ENCODE results near the gene TELO2. TPM values are rescaled to one million over a fixed set of nuclear protein-coding genes. Genes with fewer than 3 reads are reported as not detected.

The TELO2 gene
- total RNA-seq, 2 experiments from 2014 or later: 29.7 to 30.8 TPM

DNA sequence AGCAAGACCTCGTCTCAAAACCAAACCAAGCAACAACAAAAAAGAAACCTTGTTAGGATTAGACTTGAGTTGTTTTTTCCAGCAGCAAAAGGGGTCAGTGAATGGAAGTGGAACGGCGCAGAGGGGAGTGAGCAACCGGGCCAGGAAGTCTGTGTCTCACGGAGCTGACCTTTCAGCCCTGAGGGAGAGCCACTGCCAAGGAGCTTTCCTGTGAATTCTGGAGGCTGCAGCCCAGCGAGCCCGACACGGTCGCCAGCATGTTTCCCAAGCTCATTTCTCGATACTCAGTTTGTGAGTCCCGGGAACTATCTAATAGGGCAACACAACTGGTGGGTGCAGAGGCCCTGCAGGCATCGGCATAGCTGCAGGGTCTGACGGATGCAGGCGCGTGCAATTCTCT, 19.6 kb downstream of the TELO2 start:
- TF ChIP-seq, protein P1, sequence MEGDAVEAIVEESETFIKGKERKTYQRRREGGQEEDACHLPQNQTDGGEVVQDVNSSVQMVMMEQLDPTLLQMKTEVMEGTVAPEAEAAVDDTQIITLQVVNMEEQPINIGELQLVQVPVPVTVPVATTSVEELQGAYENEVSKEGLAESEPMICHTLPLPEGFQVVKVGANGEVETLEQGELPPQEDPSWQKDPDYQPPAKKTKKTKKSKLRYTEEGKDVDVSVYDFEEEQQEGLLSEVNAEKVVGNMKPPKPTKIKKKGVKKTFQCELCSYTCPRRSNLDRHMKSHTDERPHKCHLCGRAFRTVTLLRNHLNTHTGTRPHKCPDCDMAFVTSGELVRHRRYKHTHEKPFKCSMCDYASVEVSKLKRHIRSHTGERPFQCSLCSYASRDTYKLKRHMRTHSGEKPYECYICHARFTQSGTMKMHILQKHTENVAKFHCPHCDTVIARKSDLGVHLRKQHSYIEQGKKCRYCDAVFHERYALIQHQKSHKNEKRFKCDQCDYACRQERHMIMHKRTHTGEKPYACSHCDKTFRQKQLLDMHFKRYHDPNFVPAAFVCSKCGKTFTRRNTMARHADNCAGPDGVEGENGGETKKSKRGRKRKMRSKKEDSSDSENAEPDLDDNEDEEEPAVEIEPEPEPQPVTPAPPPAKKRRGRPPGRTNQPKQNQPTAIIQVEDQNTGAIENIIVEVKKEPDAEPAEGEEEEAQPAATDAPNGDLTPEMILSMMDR (IDR thresholded peaks at IDR 0.05): no peak
- H3K27ac Mint-ChIP-seq: no peak overlapping the region
- peaks cover 2% of the 10 kb centered on the region for H3K9me3 Mint-ChIP-seq
- Histone ChIP-seq H3K4me1 (ENCODE audit: insufficient read depth, low read length) (no peaks in the 10 kb centered on the region), H3K4me3 (ENCODE audit: low read length) (no peak overlapping the region), H3K9me3 (ENCODE audit: control insufficient read depth in 1 of 2, insufficient read depth in 1 of 2, low read length in 2 of 2) (peaks cover 0 to 11% of the 10 kb centered on the region in 2 experiments), H3K27ac (ENCODE audit: low read depth in 1 of 2, low read length in 2 of 2) (no peak overlapping the region), H3K36me3 (ENCODE audit: insufficient read depth, low read length) (peaks cover 10% of the 10 kb centered on the region), H3K27me3 (ENCODE audit: control insufficient read depth in 1 of 2, insufficient read depth in 2 of 2, low read length in 2 of 2) (no peaks in the 10 kb centered on the region)
- no peaks in the 10 kb centered on the region for H3K4me1 Mint-ChIP-seq (ENCODE audit: low read depth)
- peaks cover 16% of the 10 kb centered on the region for H3K36me3 Mint-ChIP-seq (ENCODE audit: low read depth)
- POLR2A ChIA-PET: no interaction called here
- intact Hi-C loops (cut with DNase I, micrococcal nuclease): no loop called here
- ATAC-seq (ENCODE audit: poor library complexity): no peak
- CTCF ChIA-PET: no interaction called here
- H3K4me3 Mint-ChIP-seq: no peak overlapping the region
- no peaks in the 10 kb centered on the region for H3K27me3 Mint-ChIP-seq
- DNase-seq: no peak

DNA sequence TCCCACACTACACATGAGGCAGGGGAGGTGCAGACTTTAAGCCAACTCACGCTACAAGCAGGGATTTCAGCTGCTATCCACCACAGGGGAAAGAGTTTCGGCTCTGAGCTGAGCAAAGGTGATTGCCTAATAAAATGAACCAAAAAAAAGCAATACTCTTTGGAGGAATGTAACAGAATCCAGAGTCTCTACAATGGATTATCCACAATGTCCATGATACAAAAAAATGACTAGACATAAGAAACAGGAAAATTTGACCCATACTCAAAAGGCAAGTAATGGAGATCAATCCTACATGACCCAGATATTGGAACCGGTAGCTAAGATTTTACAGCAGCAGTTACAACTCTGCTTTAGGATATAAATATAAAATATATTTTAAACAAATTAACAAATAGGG, 21.3 kb downstream of the TELO2 start:
- peaks cover 16% of the 10 kb centered on the region for H3K36me3 Mint-ChIP-seq (ENCODE audit: low read depth)
- peaks cover 2% of the 10 kb centered on the region for H3K9me3 Mint-ChIP-seq
- no peak overlapping the region for H3K4me3 Mint-ChIP-seq
- H3K27ac Mint-ChIP-seq: no peak overlapping the region
- H3K9me3 ChIP-seq (ENCODE audit: control insufficient read depth in 1 of 2, insufficient read depth in 1 of 2, low read length in 2 of 2): peaks cover 0 to 11% of the 10 kb centered on the region in 2 experiments
- POLR2A ChIA-PET: no interaction called here
- H3K27me3 ChIP-seq (ENCODE audit: control insufficient read depth in 1 of 2, insufficient read depth in 2 of 2, low read length in 2 of 2): no peaks in the 10 kb centered on the region
- no peaks in the 10 kb centered on the region for H3K4me1 Mint-ChIP-seq (ENCODE audit: low read depth)
- no peak overlapping the region for H3K4me3 ChIP-seq (ENCODE audit: low read length)
- ATAC-seq (ENCODE audit: poor library complexity) (no peak), DNase-seq (no peak)
- no peaks in the 10 kb centered on the region for H3K4me1 ChIP-seq (ENCODE audit: insufficient read depth, low read length)
- no peaks in the 10 kb centered on the region for H3K27me3 Mint-ChIP-seq
- intact Hi-C loops (cut with DNase I, micrococcal nuclease): no loop called here
- no peak overlapping the region for H3K27ac ChIP-seq (ENCODE audit: low read depth in 1 of 2, low read length in 2 of 2)
- TF ChIP-seq, protein P1 (IDR thresholded peaks at IDR 0.05): no peak
- H3K36me3 ChIP-seq (ENCODE audit: insufficient read depth, low read length): peaks cover 9% of the 10 kb centered on the region
- CTCF ChIA-PET: interaction anchor here (1.4 kb wide), 1 partner anchor 191 kb away, joined by 3 read pairs; the partner anchor contains the start of gene MAPK8IP3

DNA sequence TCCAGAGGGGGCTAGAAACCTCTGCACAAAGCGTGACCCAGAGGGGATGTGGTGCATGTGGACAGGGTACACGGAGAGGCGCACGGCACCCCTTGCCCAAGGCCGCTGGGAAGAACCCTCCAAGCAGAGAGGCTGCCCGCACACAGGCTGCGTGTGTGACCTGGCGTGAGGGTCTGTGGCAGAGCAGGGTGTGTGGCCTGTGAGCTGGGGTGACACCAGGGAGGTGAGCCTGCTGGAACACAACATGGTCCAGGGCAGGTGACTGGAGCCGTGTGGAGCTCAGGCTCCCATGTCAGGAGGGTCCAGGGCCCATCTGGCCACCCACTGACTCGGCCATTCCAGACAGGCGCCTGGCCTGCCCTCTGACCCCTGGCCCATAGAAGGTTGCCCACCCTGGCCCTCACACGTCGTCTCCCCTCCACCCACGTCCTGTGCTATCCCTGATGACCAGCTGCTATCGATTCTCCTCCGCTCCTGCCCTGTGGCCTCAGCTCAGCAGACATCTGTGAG, 25.5 kb downstream of the TELO2 start:
- no peak for DNase-seq
- POLR2A ChIA-PET: interaction anchor here (0.8 kb wide), 1 partner anchor 26 kb away, joined by 3 read pairs; the partner anchor contains the start of gene TELO2

More for the DNA sequence above, 25.5 kb downstream of the TELO2 start:
- no peak for ATAC-seq (ENCODE audit: poor library complexity)
- no peak overlapping the region for H3K4me3 Mint-ChIP-seq
- Histone ChIP-seq H3K27me3 (ENCODE audit: control insufficient read depth in 1 of 2, insufficient read depth in 2 of 2, low read length in 2 of 2) (no peaks in the 10 kb centered on the region), H3K4me1 (ENCODE audit: insufficient read depth, low read length) (no peaks in the 10 kb centered on the region), H3K4me3 (ENCODE audit: low read length) (no peak overlapping the region), H3K36me3 (ENCODE audit: insufficient read depth, low read length) (no peaks in the 10 kb centered on the region), H3K27ac (ENCODE audit: low read depth in 1 of 2, low read length in 2 of 2) (no peak overlapping the region), H3K9me3 (ENCODE audit: control insufficient read depth in 1 of 2, insufficient read depth in 1 of 2, low read length in 2 of 2) (peaks cover 0 to 6% of the 10 kb centered on the region in 2 experiments)
- CTCF ChIA-PET: no interaction called here
- H3K9me3 Mint-ChIP-seq: peaks cover 2% of the 10 kb centered on the region
- no peak overlapping the region for H3K27ac Mint-ChIP-seq
- H3K27me3 Mint-ChIP-seq: no peaks in the 10 kb centered on the region
- no peaks in the 10 kb centered on the region for H3K4me1 Mint-ChIP-seq (ENCODE audit: low read depth)
- peaks cover 3% of the 10 kb centered on the region for H3K36me3 Mint-ChIP-seq (ENCODE audit: low read depth)
- intact Hi-C loops (cut with DNase I, micrococcal nuclease): no loop called here
- TF ChIP-seq, protein P1 (IDR thresholded peaks at IDR 0.05): no peak
